ENCODE data around the gene SLC15A4. TPM values are rescaled to one million over a fixed set of nuclear protein-coding genes. Genes with fewer than 3 reads are reported as not detected.
"Not testable (repeated sequence)": the region's sequence is repeated elsewhere in the genome, so short reads cannot be mapped to it uniquely, and the experiment has no call there.

The SLC15A4 gene
- total RNA-seq, 1 donor from 2014 or later = 31.3 TPM

GRCh38 chr12:128856035-128856790 lies 32.5 kb upstream of the SLC15A4 start:
- Mint-ChIP-seq H3K4me3 (ENCODE audit: low read depth) (no peak overlapping the region), H3K9me3 (ENCODE audit: low read depth) (no peaks in the 10 kb centered on the region), H3K36me3 (ENCODE audit: insufficient read depth) (no peaks in the 10 kb centered on the region), H3K4me1 (ENCODE audit: low read depth) (peaks cover under 1% of the 10 kb centered on the region), H3K27me3 (peaks cover 23% of the 10 kb centered on the region), H3K27ac (no peak overlapping the region)
- DNase-seq (ENCODE audit: low spot score, unreplicated experiment) = no peak
- no peak for TF ChIP-seq CTCF (IDR thresholded peaks at IDR 0.05; ENCODE audit: unreplicated experiment)

- peaks cover 30% of the 10 kb centered on the region for H3K27me3 Mint-ChIP-seq
- no peaks in the 10 kb centered on the region for H3K36me3 Mint-ChIP-seq (ENCODE audit: insufficient read depth)
- peak overlapping the region; percentile 49 for H3K27ac Mint-ChIP-seq
- H3K4me3 Mint-ChIP-seq (ENCODE audit: low read depth) = peak overlapping the region; percentile 73
- DNase-seq (ENCODE audit: low spot score, unreplicated experiment) = peak; percentile 17
- no peaks in the 10 kb centered on the region for H3K9me3 Mint-ChIP-seq (ENCODE audit: low read depth)
- no peaks in the 10 kb centered on the region for H3K4me1 Mint-ChIP-seq (ENCODE audit: low read depth)
- no peak for TF ChIP-seq CTCF (IDR thresholded peaks at IDR 0.05; ENCODE audit: unreplicated experiment)
Observed at GRCh38 chr12:128853600-128854197, 29.9 kb upstream of the SLC15A4 start.

- TF ChIP-seq CTCF (IDR thresholded peaks at IDR 0.05; ENCODE audit: unreplicated experiment) = no peak
- peak within 1 kb of the TSS; percentile 49 for H3K27ac Mint-ChIP-seq
- no peak for DNase-seq (ENCODE audit: low spot score, unreplicated experiment)
- H3K27me3 Mint-ChIP-seq = peaks cover 30% of the 10 kb centered on the region
- no peaks in the 10 kb centered on the region for H3K9me3 Mint-ChIP-seq (ENCODE audit: low read depth)
- no peaks in the 10 kb centered on the region for H3K4me1 Mint-ChIP-seq (ENCODE audit: low read depth)
- peak within 1 kb of the TSS; percentile 73 for H3K4me3 Mint-ChIP-seq (ENCODE audit: low read depth)
- H3K36me3 Mint-ChIP-seq (ENCODE audit: insufficient read depth) = no peaks in the 10 kb centered on the region
Observed at GRCh38 chr12:128852885-128853599, 29.3 kb upstream of the SLC15A4 start, which contains the start of gene GLT1D1. GLT1D1 (plus strand) TSS chr12:128853478; CDS start chr12:128853582, 104 bp downstream.

DNA sequence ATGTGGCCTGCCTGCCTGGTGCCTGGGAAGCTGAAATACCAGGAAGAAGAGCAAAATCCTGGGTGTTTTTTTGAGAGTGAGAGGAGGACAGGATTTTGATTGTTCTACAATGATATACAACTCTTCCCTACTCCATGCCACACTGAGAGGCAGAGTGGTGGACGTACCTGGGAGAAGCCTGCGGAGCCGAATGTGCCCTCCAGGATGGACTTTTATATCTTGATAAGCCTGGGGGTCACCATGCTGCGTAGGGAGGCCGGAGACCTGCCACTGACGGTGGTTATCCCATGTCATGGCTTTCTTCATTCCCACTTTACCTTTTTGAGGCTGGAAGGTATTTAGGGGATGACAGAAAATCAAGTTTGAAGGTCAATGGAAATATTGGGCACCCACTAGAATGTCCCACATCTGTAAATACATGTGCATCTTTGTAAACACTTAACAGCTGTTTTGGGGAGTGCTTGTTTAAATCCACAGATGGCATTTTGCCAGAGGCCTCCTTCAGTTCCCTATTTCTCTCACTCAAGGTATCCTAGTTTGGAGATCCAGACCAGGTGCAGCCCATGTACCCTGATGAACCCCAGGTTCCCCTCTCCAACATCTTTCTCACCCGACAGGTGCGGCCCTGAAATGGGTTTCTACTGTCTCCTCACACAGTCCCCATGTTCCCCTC lies 28.4 kb upstream of the SLC15A4 start:
- Mint-ChIP-seq H3K4me1 (ENCODE audit: low read depth) (no peaks in the 10 kb centered on the region), H3K27me3 (peaks cover 30% of the 10 kb centered on the region), H3K4me3 (ENCODE audit: low read depth) (no peak overlapping the region), H3K9me3 (ENCODE audit: low read depth) (no peaks in the 10 kb centered on the region), H3K27ac (no peak overlapping the region), H3K36me3 (ENCODE audit: insufficient read depth) (no peaks in the 10 kb centered on the region)
- no peak for TF ChIP-seq CTCF (IDR thresholded peaks at IDR 0.05; ENCODE audit: unreplicated experiment)
- no peak for DNase-seq (ENCODE audit: low spot score, unreplicated experiment)

DNA sequence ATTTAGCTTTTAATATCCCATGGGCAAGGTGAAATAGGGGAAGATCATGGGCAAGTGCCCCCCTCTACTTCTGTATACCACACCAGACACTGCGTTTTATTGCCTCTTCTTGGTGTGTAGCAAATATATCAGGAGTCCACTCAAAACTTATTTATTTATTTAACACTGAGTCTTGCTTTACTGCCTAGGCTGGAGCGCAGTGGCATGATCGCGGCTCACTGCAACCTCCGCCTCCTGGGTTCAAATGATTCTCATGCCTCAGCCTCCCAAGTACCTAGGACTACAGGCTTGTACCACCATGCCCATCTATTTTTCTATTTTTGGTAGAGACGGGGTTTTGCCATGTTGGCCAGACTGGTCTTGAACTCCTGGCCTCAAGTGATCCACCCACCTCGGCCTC lies 27.7 kb upstream of the SLC15A4 start:
- not testable (repeated sequence) for H3K36me3 Mint-ChIP-seq (ENCODE audit: insufficient read depth); H3K4me1 Mint-ChIP-seq (ENCODE audit: low read depth); H3K27ac Mint-ChIP-seq; H3K4me3 Mint-ChIP-seq (ENCODE audit: low read depth); H3K9me3 Mint-ChIP-seq (ENCODE audit: low read depth); DNase-seq (ENCODE audit: low spot score, unreplicated experiment)
- H3K27me3 Mint-ChIP-seq = peaks cover 30% of the 10 kb centered on the region
